HG03139 (cell line): ENCODE measurements around the gene LRTM2.

Experiments
- ATAC-seq: cut with Tn5 transposase; IDR thresholded peaks from one replicate; pipeline ENCODE4 v1.9.1; 2021; ENCODE audit not compliant: unreplicated experiment

The LRTM2 gene

GRCh38 chr12:1882850-1883470 lies 62.6 kb downstream of the LRTM2 start:
- ATAC-seq = no peak

- no peak for ATAC-seq
Measured at GRCh38 chr12:1883513-1883912, 63.1 kb downstream of the LRTM2 start.

GRCh38 chr12:1884651-1885050 lies 64.3 kb downstream of the LRTM2 start:
- no peak for ATAC-seq

GRCh38 chr12:1885082-1885596 lies 64.8 kb downstream of the LRTM2 start:
- ATAC-seq = no peak

GRCh38 chr12:1885599-1886245 lies 65.4 kb downstream of the LRTM2 start:
- no peak for ATAC-seq
